Measurements from ENCODE around the gene ADORA1. TPM values are rescaled to one million over a fixed set of nuclear protein-coding genes. Genes with fewer than 3 reads are reported as not detected.

Gene ADORA1
- polyA plus RNA-seq, 3 donors, result 0.13 to 1.1 TPM; not detected in 1

DNA sequence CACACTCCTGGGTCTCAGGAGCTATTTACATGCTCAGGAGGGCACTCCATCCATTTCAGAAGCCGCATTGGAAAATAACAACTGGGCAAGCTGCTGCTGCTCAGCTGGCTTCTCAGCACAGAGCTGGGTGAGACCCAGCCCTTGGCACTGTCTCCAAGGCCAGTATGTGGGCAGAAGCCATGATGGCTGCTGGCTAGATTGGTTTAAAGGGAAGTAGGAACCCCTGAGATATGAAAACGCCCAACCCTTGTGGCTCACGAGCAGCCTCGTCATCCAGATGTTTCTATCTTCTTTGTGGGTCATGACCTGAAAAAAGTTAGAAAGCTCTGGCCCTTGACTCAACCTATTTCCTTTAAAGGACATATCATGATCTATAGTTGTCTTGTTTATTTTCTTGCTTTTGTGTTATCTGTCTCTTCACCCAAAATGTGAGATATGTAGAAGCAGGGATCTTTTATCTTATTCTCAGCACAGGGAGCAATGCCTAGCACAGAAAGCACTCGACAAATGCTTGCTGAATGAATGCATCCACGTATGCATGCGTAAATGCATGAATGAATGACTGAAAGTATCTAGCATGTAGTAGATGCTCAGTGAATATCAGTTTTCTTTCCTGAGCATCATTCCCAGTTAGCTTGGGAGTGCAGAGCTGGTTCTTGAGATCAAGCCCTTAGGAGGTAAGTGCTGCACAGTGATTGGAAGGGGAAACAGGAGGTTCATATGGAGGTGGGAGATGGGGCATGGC, 36.5 kb downstream of the ADORA1 start:
- Mint-ChIP-seq H3K36me3 (peaks cover 0 to 4% of the 10 kb centered on the region in 2 donors), H3K4me1 (peaks cover 37% of the 10 kb centered on the region), H3K27ac (peak overlapping the region in 3 of 7 donors; percentile 54 to 60 (median 55)), H3K9me3 (peaks cover 0 to 1% (median 0%) of the 10 kb centered on the region in 7 donors), H3K27me3 (ENCODE audit: low read depth in 3 of 3) (peaks cover 18 to 30% (median 27%) of the 10 kb centered on the region in 3 donors), H3K4me3 (peak overlapping the region in 1 of 2 donors; percentile 28)
- intact Hi-C loops (cut with micrococcal nuclease), result no loop called here
- Histone ChIP-seq H3K9ac (ENCODE audit: insufficient read depth, low read length, poor library complexity, severe bottlenecking) (no peak overlapping the region), H3K79me2 (ENCODE audit: insufficient read depth, low read length) (no peaks in the 10 kb centered on the region), H3K4me2 (replicated peaks; ENCODE audit: extremely low read depth, low read length, poor library complexity, severe bottlenecking) (no peak overlapping the region), H3K9me3 (replicated peaks in 1 of 2; ENCODE audit: control insufficient read depth in 1 of 2, insufficient read depth in 1 of 2, low read length in 2 of 2) (no peaks in the 10 kb centered on the region), H3K4me3 (replicated peaks in 1 of 3; ENCODE audit: low read depth in 2 of 3, low read length in 3 of 3) (no peak overlapping the region), H3K36me3 (replicated peaks in 1 of 2; ENCODE audit: control insufficient read depth in 1 of 2, insufficient read depth in 2 of 2, low read length in 2 of 2) (no peaks in the 10 kb centered on the region), H4K20me1 (ENCODE audit: insufficient read depth, low read length) (no peaks in the 10 kb centered on the region), H3K27me3 (ENCODE audit: control insufficient read depth in 2 of 2, insufficient read depth in 2 of 2, low read length in 2 of 2) (no peaks in the 10 kb centered on the region), H2AFZ (ENCODE audit: insufficient read depth, low read depth, low read length, poor library complexity, severe bottlenecking) (no peak overlapping the region), H3K27ac (ENCODE audit: low read depth in 1 of 2, low read length in 2 of 2) (no peak overlapping the region), H3K4me1 (ENCODE audit: control insufficient read depth in 1 of 2, insufficient read depth in 2 of 2, low read length in 2 of 2) (peaks cover 13 to 21% of the 10 kb centered on the region in 2 donors)
- DNase-seq, result peak; percentile 25 to 43 (median 33)
- 60% methylated on average over 3 of the region's 7 CpGs for WGBS (ENCODE audit: insufficient coverage)
- TF ChIP-seq, protein P1, sequence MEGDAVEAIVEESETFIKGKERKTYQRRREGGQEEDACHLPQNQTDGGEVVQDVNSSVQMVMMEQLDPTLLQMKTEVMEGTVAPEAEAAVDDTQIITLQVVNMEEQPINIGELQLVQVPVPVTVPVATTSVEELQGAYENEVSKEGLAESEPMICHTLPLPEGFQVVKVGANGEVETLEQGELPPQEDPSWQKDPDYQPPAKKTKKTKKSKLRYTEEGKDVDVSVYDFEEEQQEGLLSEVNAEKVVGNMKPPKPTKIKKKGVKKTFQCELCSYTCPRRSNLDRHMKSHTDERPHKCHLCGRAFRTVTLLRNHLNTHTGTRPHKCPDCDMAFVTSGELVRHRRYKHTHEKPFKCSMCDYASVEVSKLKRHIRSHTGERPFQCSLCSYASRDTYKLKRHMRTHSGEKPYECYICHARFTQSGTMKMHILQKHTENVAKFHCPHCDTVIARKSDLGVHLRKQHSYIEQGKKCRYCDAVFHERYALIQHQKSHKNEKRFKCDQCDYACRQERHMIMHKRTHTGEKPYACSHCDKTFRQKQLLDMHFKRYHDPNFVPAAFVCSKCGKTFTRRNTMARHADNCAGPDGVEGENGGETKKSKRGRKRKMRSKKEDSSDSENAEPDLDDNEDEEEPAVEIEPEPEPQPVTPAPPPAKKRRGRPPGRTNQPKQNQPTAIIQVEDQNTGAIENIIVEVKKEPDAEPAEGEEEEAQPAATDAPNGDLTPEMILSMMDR (IDR thresholded peaks at IDR 0.05), result no peak

DNA sequence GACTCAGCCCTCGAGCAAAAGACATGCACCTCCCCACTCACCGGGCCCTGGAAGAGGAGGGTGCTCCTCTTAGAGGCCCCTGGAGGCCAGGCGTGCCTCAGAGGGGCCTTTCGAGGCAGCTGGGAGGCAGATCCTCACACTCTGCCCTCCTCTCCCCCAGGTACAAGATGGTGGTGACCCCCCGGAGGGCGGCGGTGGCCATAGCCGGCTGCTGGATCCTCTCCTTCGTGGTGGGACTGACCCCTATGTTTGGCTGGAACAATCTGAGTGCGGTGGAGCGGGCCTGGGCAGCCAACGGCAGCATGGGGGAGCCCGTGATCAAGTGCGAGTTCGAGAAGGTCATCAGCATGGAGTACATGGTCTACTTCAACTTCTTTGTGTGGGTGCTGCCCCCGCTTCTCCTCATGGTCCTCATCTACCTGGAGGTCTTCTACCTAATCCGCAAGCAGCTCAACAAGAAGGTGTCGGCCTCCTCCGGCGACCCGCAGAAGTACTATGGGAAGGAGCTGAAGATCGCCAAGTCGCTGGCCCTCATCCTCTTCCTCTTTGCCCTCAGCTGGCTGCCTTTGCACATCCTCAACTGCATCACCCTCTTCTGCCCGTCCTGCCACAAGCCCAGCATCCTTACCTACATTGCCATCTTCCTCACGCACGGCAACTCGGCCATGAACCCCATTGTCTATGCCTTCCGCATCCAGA, 37.7 kb downstream of the ADORA1 start:
- H3K27me3 Mint-ChIP-seq (ENCODE audit: low read depth in 3 of 3), result peaks cover 15 to 28% (median 25%) of the 10 kb centered on the region in 3 donors
- TF ChIP-seq, protein P1 (IDR thresholded peaks at IDR 0.05), result no peak
- peak overlapping the region in 1 of 2 donors; percentile 37 for H3K4me3 Mint-ChIP-seq
- H3K9me3 Mint-ChIP-seq, result peaks cover 0 to 1% (median 0%) of the 10 kb centered on the region in 7 donors
- Histone ChIP-seq H3K36me3 (replicated peaks in 1 of 2; ENCODE audit: control insufficient read depth in 1 of 2, insufficient read depth in 2 of 2, low read length in 2 of 2) (no peaks in the 10 kb centered on the region), H3K79me2 (ENCODE audit: insufficient read depth, low read length) (no peaks in the 10 kb centered on the region), H4K20me1 (ENCODE audit: insufficient read depth, low read length) (no peaks in the 10 kb centered on the region), H3K9me3 (replicated peaks in 1 of 2; ENCODE audit: control insufficient read depth in 1 of 2, insufficient read depth in 1 of 2, low read length in 2 of 2) (no peaks in the 10 kb centered on the region), H3K27ac (ENCODE audit: low read depth in 1 of 2, low read length in 2 of 2) (no peak overlapping the region), H3K9ac (ENCODE audit: insufficient read depth, low read length, poor library complexity, severe bottlenecking) (no peak overlapping the region), H3K4me1 (ENCODE audit: control insufficient read depth in 1 of 2, insufficient read depth in 2 of 2, low read length in 2 of 2) (peaks cover 13 to 21% of the 10 kb centered on the region in 2 donors), H3K4me2 (replicated peaks; ENCODE audit: extremely low read depth, low read length, poor library complexity, severe bottlenecking) (no peak overlapping the region), H2AFZ (ENCODE audit: insufficient read depth, low read depth, low read length, poor library complexity, severe bottlenecking) (no peak overlapping the region), H3K4me3 (replicated peaks in 1 of 3; ENCODE audit: low read depth in 2 of 3, low read length in 3 of 3) (no peak overlapping the region), H3K27me3 (ENCODE audit: control insufficient read depth in 2 of 2, insufficient read depth in 2 of 2, low read length in 2 of 2) (no peaks in the 10 kb centered on the region)
- DNase-seq, result no peak
- H3K27ac Mint-ChIP-seq, result no peak overlapping the region
- H3K4me1 Mint-ChIP-seq, result peaks cover 37% of the 10 kb centered on the region
- intact Hi-C loops (cut with micrococcal nuclease), result no loop called here
- peaks cover 0 to 4% of the 10 kb centered on the region in 2 donors for H3K36me3 Mint-ChIP-seq
- 94% methylated on average over 22 of the region's 28 CpGs for WGBS (ENCODE audit: insufficient coverage)

Measured in CD14-positive monocyte (primary cell).